ENCODE data around the gene PNMA6A.
"Not testable (repeated sequence)": the region's sequence is repeated elsewhere in the genome, so short reads cannot be mapped to it uniquely, and the experiment has no call there.

PNMA6A gene

DNA sequence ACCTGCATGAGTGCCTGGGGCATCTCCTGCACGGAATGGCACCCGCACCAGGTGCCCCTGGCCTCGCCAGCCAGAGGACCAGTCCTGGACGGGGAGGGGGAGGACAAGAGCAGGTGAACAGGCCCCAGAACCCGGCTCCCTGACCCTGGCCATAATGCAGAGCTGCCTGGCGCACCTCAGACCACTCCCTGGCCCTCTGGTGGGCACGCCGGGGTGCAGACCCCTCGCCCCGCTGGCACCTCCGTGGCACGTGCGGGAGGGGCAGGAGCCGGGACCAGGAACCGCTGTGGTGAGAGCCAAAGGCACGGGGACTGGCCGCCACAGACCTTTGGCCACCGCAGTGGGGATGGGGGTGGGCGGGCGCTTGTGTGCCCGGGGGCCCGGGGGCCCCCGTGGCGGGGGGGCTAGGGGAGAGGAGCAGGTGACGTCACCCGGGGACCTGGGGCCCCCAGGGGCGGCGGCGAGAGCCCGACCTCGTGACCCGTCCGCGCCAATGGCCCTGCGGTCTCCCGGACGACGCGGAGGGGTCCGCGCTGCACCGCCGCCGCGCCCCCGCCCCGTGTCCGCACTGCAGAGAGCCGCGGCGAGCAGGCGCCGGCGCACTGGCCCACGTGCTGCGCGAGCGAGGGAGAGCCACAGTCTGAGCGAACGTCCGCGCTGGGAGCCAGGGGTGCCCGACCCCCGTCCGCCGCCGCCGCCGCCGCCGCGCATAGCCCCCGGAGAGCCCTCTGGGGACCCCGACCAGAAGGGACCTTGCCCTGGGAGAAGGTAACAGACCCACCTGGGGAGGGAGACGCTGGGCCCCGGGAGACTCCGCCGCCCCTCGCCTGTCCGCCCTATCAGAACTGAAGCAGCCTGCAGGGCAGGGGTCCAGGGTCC lies 16.1 kb upstream of the PNMA6A start, which contains the start of gene PNMA3:
Gene PNMA3 (plus strand): TSS at position 600 of the 879 bp plus-strand sequence. CDS start 586 bp downstream, outside the sequence.
- no peak within 1 kb of the TSS for H3K4me3 ChIP-seq
- peaks cover 0 to 7% (median 2%) of the 10 kb centered on the region in 10 experiments; a peak in 10 of 20 replicates for H3K4me1 ChIP-seq
- H3K9me3 ChIP-seq (replicated peaks in 1 of 11), result peaks cover 0 to 30% (median 16%) of the 10 kb centered on the region in 11 experiments; a peak in 16 of 22 replicates
- peaks cover 0 to 15% (median 0%) of the 10 kb centered on the region in 11 experiments; a peak in 3 of 22 replicates for H4K20me1 ChIP-seq
- H3K9ac ChIP-seq, result no peak within 1 kb of the TSS
- peaks cover 49 to 99% (median 86%) of the 10 kb centered on the region in 11 experiments for H3K27me3 ChIP-seq
- no peak within 1 kb of the TSS for H3K27ac ChIP-seq
- H3K4me2 ChIP-seq, result no peak within 1 kb of the TSS; a peak in 1 of 22 replicates
- no peaks in the 10 kb centered on the region for H3K36me3 ChIP-seq
- TF ChIP-seq Cebpa-rat (IDR thresholded peaks at IDR 0.05), result no peak

DNA sequence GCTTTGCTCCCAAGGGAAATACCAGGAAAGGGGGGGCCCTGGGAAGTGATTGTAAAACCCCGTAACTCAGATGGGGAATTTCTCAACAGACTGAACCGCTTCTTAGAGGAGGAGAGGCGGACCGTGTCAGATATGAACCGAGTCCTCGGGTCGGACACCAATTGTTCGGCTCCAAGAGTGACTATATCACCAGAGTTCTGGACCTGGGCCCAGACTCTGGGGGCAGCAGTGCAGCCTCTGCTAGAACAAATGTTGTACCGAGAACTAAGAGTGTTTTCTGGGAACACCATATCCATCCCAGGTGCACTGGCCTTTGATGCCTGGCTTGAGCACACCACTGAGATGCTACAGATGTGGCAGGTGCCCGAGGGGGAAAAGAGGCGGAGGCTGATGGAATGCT lies 15.0 kb upstream of the PNMA6A start:
- Histone ChIP-seq H3K36me3 (no peaks in the 10 kb centered on the region), H3K27ac (no peak overlapping the region), H3K4me1 (peaks cover 0 to 14% (median 8%) of the 10 kb centered on the region in 10 experiments; a peak in 11 of 20 replicates)

DNA sequence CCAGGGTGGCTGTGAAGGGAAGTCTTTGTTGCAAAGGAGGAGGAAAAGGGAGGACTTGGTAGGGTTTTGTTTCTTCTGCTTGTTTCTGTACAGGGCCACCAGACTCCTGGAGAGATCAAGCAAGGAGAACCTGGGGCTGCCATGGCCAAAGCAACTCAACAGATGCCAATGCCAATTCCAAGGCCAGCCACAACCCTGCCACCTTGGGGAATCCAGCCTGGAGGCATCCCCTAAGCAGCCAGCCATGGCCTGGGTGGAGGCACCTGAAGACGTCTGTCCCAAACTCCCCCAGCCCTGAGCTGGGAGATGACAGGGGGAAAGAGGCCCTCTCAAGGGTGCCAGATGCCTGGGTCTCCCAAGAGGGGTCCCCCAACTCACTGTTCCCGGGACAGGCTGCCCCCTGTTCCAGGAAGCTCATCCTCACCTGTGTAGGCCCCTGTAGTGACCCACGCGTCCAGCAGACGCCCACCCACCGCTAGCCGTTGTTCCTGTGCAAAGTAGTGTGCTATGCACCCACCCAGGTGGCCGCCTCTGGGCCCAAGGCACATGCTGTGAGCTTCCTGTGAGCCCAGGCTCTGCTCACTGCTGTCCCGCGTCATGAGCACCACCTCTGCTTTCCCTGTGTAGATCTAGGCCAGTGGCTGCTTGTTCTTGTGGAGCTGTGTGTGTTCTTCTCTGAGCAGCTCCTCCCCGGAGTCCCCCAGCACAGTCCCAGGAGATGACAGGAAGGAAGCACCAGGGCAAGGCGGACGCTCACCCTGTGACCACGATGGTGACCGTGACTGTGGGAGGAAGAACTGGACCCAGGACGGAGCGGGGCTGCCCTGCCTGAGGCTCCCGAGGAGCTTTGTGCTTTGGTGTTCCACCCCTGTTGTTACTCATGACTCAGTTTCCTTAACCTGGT lies 12.8 kb upstream of the PNMA6A start:
- TF ChIP-seq Cebpa-rat (IDR thresholded peaks at IDR 0.05), result no peak
- Histone ChIP-seq H3K9me3 (replicated peaks in 1 of 11) (peaks cover 0 to 22% (median 12%) of the 10 kb centered on the region in 11 experiments; a peak in 13 of 22 replicates), H4K20me1 (peaks cover 0 to 15% (median 0%) of the 10 kb centered on the region in 11 experiments; a peak in 3 of 22 replicates), H3K9ac (no peak overlapping the region), H3K27me3 (peaks cover 55 to 99% (median 88%) of the 10 kb centered on the region in 11 experiments), H3K4me2 (peak overlapping the region in 5 of 11 experiments; percentile 11 to 22 (median 14); a peak in 2 of 22 replicates), H3K27ac (no peak overlapping the region), H3K4me3 (no peak overlapping the region), H3K36me3 (no peaks in the 10 kb centered on the region), H3K4me1 (peaks cover 0 to 14% (median 8%) of the 10 kb centered on the region in 10 experiments; a peak in 11 of 20 replicates)

More for the DNA sequence above, 15.0 kb upstream of the PNMA6A start:
- no peak overlapping the region for H3K4me3 ChIP-seq
- H3K9me3 ChIP-seq (replicated peaks in 1 of 11), result peaks cover 0 to 22% (median 12%) of the 10 kb centered on the region in 11 experiments; a peak in 13 of 22 replicates
- TF ChIP-seq Cebpa-rat (IDR thresholded peaks at IDR 0.05), result no peak
- no peak overlapping the region; a peak in 1 of 22 replicates for H3K4me2 ChIP-seq
- H3K9ac ChIP-seq, result no peak overlapping the region
- H3K27me3 ChIP-seq, result peaks cover 43 to 99% (median 86%) of the 10 kb centered on the region in 11 experiments
- H4K20me1 ChIP-seq, result peaks cover 0 to 15% (median 0%) of the 10 kb centered on the region in 11 experiments; a peak in 3 of 22 replicates

DNA sequence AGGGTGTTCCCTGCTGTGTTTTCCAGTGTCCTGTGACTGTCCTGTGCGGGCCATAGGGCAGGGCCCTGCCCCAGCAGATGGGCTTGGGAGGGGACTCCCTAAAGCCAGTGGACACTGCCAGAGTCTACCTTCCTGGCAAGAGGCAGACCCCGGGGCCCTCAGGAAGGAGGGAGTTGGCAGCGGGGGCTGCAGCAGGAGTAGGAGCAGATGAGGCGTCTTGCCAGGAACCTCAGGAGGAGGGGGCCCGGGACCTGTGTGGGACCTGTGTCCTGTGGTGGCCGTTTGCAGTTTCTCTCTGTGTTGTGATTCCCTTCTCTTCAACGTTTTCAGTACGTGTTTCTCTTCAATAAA lies 12.2 kb upstream of the PNMA6A start:
- H3K27ac ChIP-seq, result no peak overlapping the region
- no peak overlapping the region for H3K4me3 ChIP-seq
- H3K4me2 ChIP-seq, result peak overlapping the region in 2 of 11 experiments; percentile 14 to 22; a peak in 1 of 22 replicates
- no peak overlapping the region for H3K9ac ChIP-seq
- H3K27me3 ChIP-seq, result peaks cover 56 to 96% (median 84%) of the 10 kb centered on the region in 11 experiments
- H4K20me1 ChIP-seq, result peaks cover 0 to 11% (median 0%) of the 10 kb centered on the region in 11 experiments; a peak in 3 of 22 replicates
- H3K36me3 ChIP-seq, result no peaks in the 10 kb centered on the region
- peaks cover 0 to 14% (median 8%) of the 10 kb centered on the region in 10 experiments; a peak in 11 of 20 replicates for H3K4me1 ChIP-seq
- no peak for TF ChIP-seq Cebpa-rat (IDR thresholded peaks at IDR 0.05)
- peaks cover 0 to 22% (median 12%) of the 10 kb centered on the region in 11 experiments; a peak in 13 of 22 replicates for H3K9me3 ChIP-seq (replicated peaks in 1 of 11)

DNA sequence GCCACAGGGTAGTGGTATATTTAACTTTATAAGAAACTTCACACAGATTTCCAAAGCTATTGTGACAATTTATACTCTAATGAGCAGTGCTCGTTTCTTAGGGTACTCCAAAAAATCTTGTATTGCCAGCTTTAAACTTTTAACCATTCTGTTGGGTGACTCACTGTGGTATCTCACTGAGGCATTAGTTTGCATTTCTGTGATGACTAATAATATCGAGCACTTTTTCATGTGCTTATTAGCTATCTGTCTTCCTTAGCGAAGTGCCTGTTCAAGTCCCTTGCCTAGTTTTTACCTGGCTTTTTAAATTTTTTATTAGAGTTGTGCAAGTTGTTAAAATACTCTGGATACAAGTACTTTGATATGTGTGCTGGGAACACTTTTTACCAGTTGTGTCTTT lies 10.5 kb upstream of the PNMA6A start:
- Histone ChIP-seq H3K36me3 (no peaks in the 10 kb centered on the region), H4K20me1 (peaks cover 0 to 11% (median 0%) of the 10 kb centered on the region in 11 experiments; a peak in 3 of 22 replicates), H3K27ac (0 out of 22 replicates have a peak overlapping the region, but pooled peaks of 1 of the 11 experiments have one; percentile 1), H3K4me1 (peaks cover 0 to 14% (median 8%) of the 10 kb centered on the region in 10 experiments; a peak in 11 of 20 replicates), H3K4me3 (no peak overlapping the region), H3K9ac (no peak overlapping the region), H3K9me3 (replicated peaks in 1 of 11) (peaks cover 0 to 14% (median 8%) of the 10 kb centered on the region in 11 experiments; a peak in 12 of 22 replicates), H3K27me3 (peaks cover 51 to 89% (median 79%) of the 10 kb centered on the region in 11 experiments), H3K4me2 (peak overlapping the region in 4 of 11 experiments; percentile 14 to 25 (median 18); a peak in 7 of 22 replicates)
- no peak for TF ChIP-seq Cebpa-rat (IDR thresholded peaks at IDR 0.05)

DNA sequence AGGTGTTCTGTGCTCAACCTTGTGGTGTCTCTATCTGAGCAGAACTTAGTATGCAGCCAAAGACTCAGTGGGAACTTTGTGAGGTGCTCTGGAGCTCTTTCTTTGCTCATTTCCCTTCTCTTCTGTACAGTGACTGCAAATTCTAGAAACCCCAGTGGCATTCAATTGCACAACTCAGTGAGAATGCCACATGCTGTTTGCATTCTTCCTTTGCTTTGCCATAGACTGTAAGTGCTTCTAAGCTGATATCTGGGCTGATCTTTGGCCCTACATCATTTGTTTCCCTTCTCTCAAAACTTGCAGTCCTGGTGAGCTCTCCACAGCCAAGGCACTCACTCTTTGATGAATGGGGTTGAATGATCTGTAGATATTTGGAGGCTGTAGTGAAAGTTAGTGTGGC lies 8.9 kb upstream of the PNMA6A start:
- Histone ChIP-seq H3K9ac (no peak overlapping the region), H3K4me3 (no peak overlapping the region), H3K27me3 (peaks cover 38 to 73% (median 63%) of the 10 kb centered on the region in 11 experiments), H3K36me3 (no peaks in the 10 kb centered on the region), H4K20me1 (peaks cover 0 to 6% (median 0%) of the 10 kb centered on the region in 11 experiments; a peak in 3 of 22 replicates), H3K4me2 (no peak overlapping the region), H3K27ac (no peak overlapping the region), H3K9me3 (replicated peaks in 1 of 11) (no peaks in the 10 kb centered on the region), H3K4me1 (peaks cover 0 to 14% (median 8%) of the 10 kb centered on the region in 10 experiments; a peak in 11 of 20 replicates)
- no peak for TF ChIP-seq Cebpa-rat (IDR thresholded peaks at IDR 0.05)

DNA sequence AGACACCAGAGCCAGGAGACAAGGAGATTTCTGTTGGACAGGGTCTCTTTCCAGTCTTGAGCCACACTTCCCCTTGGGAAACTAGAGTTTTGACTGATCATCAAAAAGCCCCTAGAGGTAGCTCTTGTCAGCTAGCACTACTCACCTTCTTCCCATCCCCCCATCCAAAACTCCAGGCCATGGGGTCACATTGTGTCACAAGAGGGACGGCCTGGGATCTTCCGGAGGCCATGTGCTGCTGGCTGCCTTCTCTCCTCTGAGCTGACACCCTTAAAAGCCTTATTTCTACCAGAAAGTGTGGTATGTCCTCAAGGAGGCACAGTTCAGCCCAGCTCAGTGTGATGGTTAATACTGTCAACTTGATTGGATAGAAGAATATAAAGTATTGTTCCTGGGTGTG lies 8.2 kb upstream of the PNMA6A start:
- H3K4me1 ChIP-seq, result peaks cover 0 to 14% (median 8%) of the 10 kb centered on the region in 10 experiments; a peak in 11 of 20 replicates
- no peaks in the 10 kb centered on the region; a peak in 2 of 22 replicates for H4K20me1 ChIP-seq
- no peak overlapping the region for H3K9ac ChIP-seq
- H3K9me3 ChIP-seq (replicated peaks in 1 of 11), result no peaks in the 10 kb centered on the region
- peaks cover 38 to 66% (median 56%) of the 10 kb centered on the region in 11 experiments for H3K27me3 ChIP-seq
- no peak overlapping the region for H3K27ac ChIP-seq
- H3K36me3 ChIP-seq, result no peaks in the 10 kb centered on the region
- no peak for TF ChIP-seq Cebpa-rat (IDR thresholded peaks at IDR 0.05)
- H3K4me3 ChIP-seq, result no peak overlapping the region
- H3K4me2 ChIP-seq, result no peak overlapping the region

DNA sequence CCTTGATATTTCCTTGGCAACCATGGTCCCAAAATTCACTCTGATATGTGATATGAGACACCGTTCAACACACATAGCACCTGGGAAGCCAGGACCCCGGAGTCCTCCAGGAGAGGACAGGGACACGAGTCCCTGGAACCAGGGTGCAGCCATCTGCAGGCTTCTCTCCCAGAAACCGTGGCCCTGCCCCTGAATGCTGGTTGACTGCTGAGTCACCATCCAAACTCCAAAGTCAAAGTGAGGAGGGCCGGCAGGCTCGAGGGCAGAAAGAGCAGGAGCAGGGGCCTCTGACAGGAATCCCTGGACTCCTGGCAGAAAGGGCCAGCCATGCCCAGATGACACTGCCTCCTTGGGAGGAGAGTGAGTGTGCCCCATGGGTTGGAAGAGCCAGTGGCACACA lies 6.9 kb upstream of the PNMA6A start:
- H3K27ac ChIP-seq, result no peak overlapping the region
- no peak for TF ChIP-seq Cebpa-rat (IDR thresholded peaks at IDR 0.05)

DNA sequence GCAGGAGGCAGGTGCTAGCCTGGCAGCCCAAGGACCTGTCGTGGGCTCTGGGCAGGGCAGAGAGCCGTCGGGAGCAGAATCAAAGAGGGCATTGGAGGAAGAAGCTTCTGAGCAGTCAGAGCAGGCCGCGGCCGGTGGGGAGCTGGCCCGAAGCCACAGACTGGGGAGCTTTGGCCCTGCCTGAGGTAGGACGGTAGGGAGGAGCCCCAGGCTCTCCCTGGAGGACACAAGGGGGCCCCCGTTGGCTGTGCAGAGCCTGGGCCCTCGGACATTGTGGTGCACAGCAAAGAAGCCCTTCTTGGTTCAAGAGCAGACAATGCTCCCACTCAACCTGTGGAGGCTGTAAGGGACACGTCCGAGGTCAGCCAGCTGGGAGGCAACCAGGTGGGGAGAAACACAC lies 5.9 kb upstream of the PNMA6A start:
- not testable (repeated sequence) for H3K4me2 ChIP-seq; H3K27ac ChIP-seq; H3K4me1 ChIP-seq; H3K36me3 ChIP-seq; H3K9me3 ChIP-seq (replicated peaks in 1 of 11); H3K9ac ChIP-seq; H3K4me3 ChIP-seq; H4K20me1 ChIP-seq
- peaks cover 38 to 43% (median 42%) of the 10 kb centered on the region in 11 experiments for H3K27me3 ChIP-seq

More for the DNA sequence above, 6.9 kb upstream of the PNMA6A start:
- Histone ChIP-seq H3K36me3 (no peaks in the 10 kb centered on the region), H3K4me3 (no peak overlapping the region), H3K27me3 (peaks cover 38 to 52% (median 48%) of the 10 kb centered on the region in 11 experiments), H3K9me3 (replicated peaks in 1 of 11) (no peaks in the 10 kb centered on the region), H3K4me2 (no peak overlapping the region), H3K4me1 (peaks cover 0 to 14% (median 4%) of the 10 kb centered on the region in 10 experiments; a peak in 7 of 20 replicates), H3K9ac (no peak overlapping the region), H4K20me1 (no peaks in the 10 kb centered on the region; a peak in 2 of 22 replicates)

DNA sequence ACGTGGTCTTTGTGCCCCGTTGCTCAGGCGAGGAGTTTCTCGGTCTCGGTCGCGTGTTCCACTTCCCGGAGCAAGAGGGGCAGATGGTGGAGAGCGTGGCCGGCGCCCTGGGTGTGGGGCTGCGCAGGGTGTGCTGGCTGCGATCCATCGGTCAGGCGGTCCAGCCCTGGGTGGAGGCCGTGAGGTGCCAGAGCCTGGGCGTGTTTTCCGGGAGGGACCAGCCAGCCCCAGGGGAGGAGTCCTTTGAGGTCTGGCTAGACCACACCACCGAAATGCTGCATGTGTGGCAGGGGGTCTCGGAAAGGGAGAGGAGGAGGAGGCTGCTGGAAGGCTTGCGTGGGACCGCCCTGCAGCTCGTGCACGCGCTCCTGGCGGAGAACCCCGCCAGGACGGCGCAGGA lies 1.1 kb downstream of the PNMA6A start:
- not testable (repeated sequence) for H3K4me3 ChIP-seq, H3K9ac ChIP-seq, H3K27me3 ChIP-seq, H3K36me3 ChIP-seq, H3K4me1 ChIP-seq, H3K4me2 ChIP-seq, H3K27ac ChIP-seq, H4K20me1 ChIP-seq
- H3K9me3 ChIP-seq (replicated peaks in 1 of 11), result peaks cover 0 to 13% (median 4%) of the 10 kb centered on the region in 11 experiments; a peak in 7 of 22 replicates

Data from BLaER1 treated with 17β-estradiol and CSF1 and Interleukin-3, amounts not matched to agents 10 nM and 100 nM (cell line).